Heart right ventricle (tissue), 16 donors: ENCODE measurements around the gene SLC22A7. TPM values are rescaled to one million over a fixed set of nuclear protein-coding genes. Genes with fewer than 3 reads are reported as not detected.

Experiments used
- ATAC-seq, 8 donors: fragments of 200-7000 bp; cut with Tn5 transposase; one replicate each; pipeline ENCODE4 v1.9.1; 2020; ENCODE audit warnings: mild to moderate bottlenecking in 8 of 8, moderate library complexity in 8 of 8, moderate number of reproducible peaks in 1 of 8
- DNase-seq, 2 donors: peaks; one replicate each; pipeline ENCODE4 v3.0.0-alpha.2; 2020
- H3K27ac ChIP-seq, 10 donors: fragments of 200-600 bp; sonication (generic) in 2 of 10; one replicate each; pipeline versions ENCODE4 v1.5.0 to v1.8.0; 2020 to 2022; ENCODE audit warnings: mild to moderate bottlenecking in 3 of 10
- H3K27me3 ChIP-seq, 7 donors: fragments of 200-600 bp; one replicate each; pipeline ENCODE4 v1.8.0; 2021 to 2022; ENCODE audit warnings: mild to moderate bottlenecking in 2 of 7
- H3K36me3 ChIP-seq, 9 donors: fragments of 200-600 bp; sonication (generic) in 1 of 9; one replicate each; pipeline versions ENCODE4 v1.5.0 to v1.8.0; 2020 to 2022; ENCODE audit warnings: mild to moderate bottlenecking in 2 of 9
- H3K4me1 ChIP-seq, 9 donors: fragments of 200-600 bp; sonication (generic) in 1 of 9; one replicate each; pipeline versions ENCODE4 v1.5.0 to v1.8.0; 2020 to 2022; ENCODE audit warnings: mild to moderate bottlenecking in 4 of 9
- H3K4me3 ChIP-seq, 10 donors: fragments of 200-600 bp; sonication (generic) in 2 of 10; one replicate each; pipeline versions ENCODE4 v1.5.0 to v1.8.0; 2020 to 2022; ENCODE audit warnings: mild to moderate bottlenecking in 7 of 10, moderate library complexity in 2 of 10
- H3K9me3 ChIP-seq, 11 donors: fragments of 200-600 bp in 10 of 11; sonication (generic) in 2 of 11; one replicate each; pipeline versions ENCODE4 v1.5.0 to v1.8.0; 2013 to 2022; ENCODE audit warnings: mild to moderate bottlenecking in 2 of 11, control low read depth in 1 of 11, moderate library complexity in 1 of 11
- WGBS, 2 donors: extraction: QIAGEN DNeasy Blood & Tissue Kit; methylation state at CpG; one replicate each; pipeline ENCODE4 v1.1.7; 2013; ENCODE audit warnings: inconsistent platforms in 1 of 2; 5-methylcytosine and 5-hydroxymethylcytosine counted together
- intact Hi-C, 10 donors: fragments of 100-400 bp; cut with DNase I; formaldehyde crosslinking; loops; one replicate each; pipeline versions ENCODE4 v1.11.1 to v1.14.2; 2022
- polyA plus RNA-seq, 2 donors: library from polyadenylated mRNA; stranded (reverse); fragments of 200-250 nt; gene quantifications; one replicate each; pipeline ENCODE4 v1.2.3, GENCODE V29; 2013
- total RNA-seq, 10 donors: library from RNA; stranded (reverse); fragmentation: NEBNext Ultra II Directional in 3 of 10; extraction: Animal tissue kit (Norgen Biotek cat#: 25700) in 3 of 10; gene quantifications; one replicate each; pipeline versions ENCODE4 v1.2.1 to v1.2.4, GENCODE V29; 2021 to 2023
- TF ChIP-seq, protein P1 (sequence below), 9 donors: fragments of 200-600 bp; sonication (generic) in 2 of 9; IDR thresholded peaks; one replicate each; pipeline versions ENCODE4 v1.5.0 to v1.8.0; 2021 to 2022; ENCODE audit warnings: antibody characterized with exemption in 9 of 9, mild to moderate bottlenecking in 5 of 9, moderate library complexity in 1 of 9
- donor health status: Arrhythmogenic right ventricular cardiomyopathy.
- donor health status: ischemic (EF 13 %, LVEDD 7.1; RV severe dilation, severe dysfunction).
- donor health status: healthy with polysubstance abuse.
- donor health status: DM: no; HTN: yes; CAD: no.
- donor health status: DM: no; HTN: no; CAD: no.
- donor health status: ischemic (EF 25% LVEDD 6.9; RV normal size, moderate dysfunction).
- donor health status: ischemic (EF 25% LVEDD 5.7; RV mildly dilated, moderate dysfunction).
- donor health status: healthy.
- donor health status: DM: yes; HTN: yes; CAD: no.
- donor health status: Ischemic cardiomyopathy.
- donor health status: ischemic (EF 35%, LVEDD 5.7; RV mildly dilated, moderate dysfunction).
- donor health status: nonischemic (EF 11% LVEDD 7.7; RV severe dilation, severe dysfunction).
- donor health status: DM: yes; HTN: yes; CAD: no.
- donor health status: PGD.
- donor health status: ischemic (EF 29% LVEDD 5.4; RV normal size, mild dysfunction).
- donor health status: nonischemic (EF 23%, LVEDD 6.1; RV moderate dilation, normal function).

Gene SLC22A7
- total and polyA plus RNA-seq, 12 donors, result 0.15 to 0.37 (median 0.22) TPM; not detected in 6

DNA sequence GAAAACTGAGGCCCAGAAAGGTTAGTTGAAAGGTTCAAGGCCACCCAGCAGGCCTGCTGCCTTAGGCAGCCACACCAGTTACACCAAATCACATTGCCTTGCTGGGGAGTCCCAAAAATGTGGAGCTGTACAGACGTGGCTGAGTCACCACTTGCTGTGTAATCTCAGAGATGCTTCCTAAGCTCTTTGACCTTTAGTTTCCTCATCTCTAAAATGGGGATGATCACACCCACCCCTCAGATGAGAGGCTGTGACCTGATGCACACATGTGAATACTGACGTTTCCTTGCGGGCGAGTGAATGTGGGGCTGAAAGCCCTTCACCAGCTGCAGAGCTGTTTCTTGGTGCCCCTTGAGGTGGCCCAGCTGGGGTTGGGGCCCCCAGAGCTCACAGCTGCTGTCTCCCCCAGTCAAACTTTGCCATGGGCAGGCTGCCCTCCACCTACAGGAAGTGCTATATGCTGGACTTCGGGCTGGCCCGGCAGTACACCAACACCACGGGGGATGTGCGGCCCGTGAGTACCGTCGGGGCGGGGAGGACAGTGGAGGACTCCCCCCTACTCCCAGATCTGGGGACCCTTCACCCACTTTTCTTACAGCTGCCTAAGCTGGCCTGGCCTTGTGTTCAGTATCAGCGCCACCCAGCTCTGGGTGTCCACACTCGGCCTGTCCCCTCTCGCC, 43.8 kb upstream of the SLC22A7 start:
- no peaks in the 10 kb centered on the region for H3K36me3 ChIP-seq
- DNase-seq, result no peak
- H3K27ac ChIP-seq, result no peak overlapping the region
- peaks cover 0 to 36% (median 23%) of the 10 kb centered on the region in 7 donors for H3K27me3 ChIP-seq
- intact Hi-C loops, result no loop called here
- no peak for ATAC-seq
- H3K4me3 ChIP-seq, result no peak overlapping the region
- TF ChIP-seq, protein P1, sequence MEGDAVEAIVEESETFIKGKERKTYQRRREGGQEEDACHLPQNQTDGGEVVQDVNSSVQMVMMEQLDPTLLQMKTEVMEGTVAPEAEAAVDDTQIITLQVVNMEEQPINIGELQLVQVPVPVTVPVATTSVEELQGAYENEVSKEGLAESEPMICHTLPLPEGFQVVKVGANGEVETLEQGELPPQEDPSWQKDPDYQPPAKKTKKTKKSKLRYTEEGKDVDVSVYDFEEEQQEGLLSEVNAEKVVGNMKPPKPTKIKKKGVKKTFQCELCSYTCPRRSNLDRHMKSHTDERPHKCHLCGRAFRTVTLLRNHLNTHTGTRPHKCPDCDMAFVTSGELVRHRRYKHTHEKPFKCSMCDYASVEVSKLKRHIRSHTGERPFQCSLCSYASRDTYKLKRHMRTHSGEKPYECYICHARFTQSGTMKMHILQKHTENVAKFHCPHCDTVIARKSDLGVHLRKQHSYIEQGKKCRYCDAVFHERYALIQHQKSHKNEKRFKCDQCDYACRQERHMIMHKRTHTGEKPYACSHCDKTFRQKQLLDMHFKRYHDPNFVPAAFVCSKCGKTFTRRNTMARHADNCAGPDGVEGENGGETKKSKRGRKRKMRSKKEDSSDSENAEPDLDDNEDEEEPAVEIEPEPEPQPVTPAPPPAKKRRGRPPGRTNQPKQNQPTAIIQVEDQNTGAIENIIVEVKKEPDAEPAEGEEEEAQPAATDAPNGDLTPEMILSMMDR (IDR thresholded peaks at IDR 0.05), result no peak
- H3K9me3 ChIP-seq, result no peaks in the 10 kb centered on the region
- no peaks in the 10 kb centered on the region for H3K4me1 ChIP-seq
- 86 to 91% methylated on average over 15 of the region's 15 CpGs for WGBS, 2 donors

DNA sequence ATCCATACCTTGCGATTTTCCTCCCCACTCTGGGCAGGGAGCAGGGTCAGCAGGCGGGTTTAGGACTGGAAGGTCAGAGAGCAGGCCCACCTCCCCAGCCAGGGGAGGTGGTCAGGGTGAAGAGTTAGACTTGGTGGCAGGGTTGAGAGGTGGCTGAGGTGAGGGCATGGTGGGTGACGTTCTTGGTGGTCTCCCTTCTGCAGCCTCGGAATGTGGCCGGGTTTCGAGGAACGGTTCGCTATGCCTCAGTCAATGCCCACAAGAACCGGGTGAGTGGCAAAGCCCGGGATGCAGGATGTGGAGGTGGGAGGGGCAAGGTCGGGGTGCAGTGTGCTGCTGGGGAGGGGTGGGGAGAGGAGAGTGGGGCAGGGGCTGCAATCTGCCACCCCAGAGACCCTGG, 43.2 kb upstream of the SLC22A7 start:
- intact Hi-C loops, result no loop called here
- TF ChIP-seq, protein P1 (IDR thresholded peaks at IDR 0.05), result no peak
- H3K27ac ChIP-seq, result no peak overlapping the region
- no peaks in the 10 kb centered on the region for H3K36me3 ChIP-seq
- peaks cover 0 to 33% (median 23%) of the 10 kb centered on the region in 7 donors for H3K27me3 ChIP-seq
- 79 to 85% methylated on average over 11 of the region's 11 CpGs for WGBS, 2 donors
- no peak for DNase-seq
- ATAC-seq, result no peak
- H3K9me3 ChIP-seq, result no peaks in the 10 kb centered on the region
- no peak overlapping the region for H3K4me3 ChIP-seq
- H3K4me1 ChIP-seq, result peaks cover 0 to 5% (median 0%) of the 10 kb centered on the region in 9 donors

DNA sequence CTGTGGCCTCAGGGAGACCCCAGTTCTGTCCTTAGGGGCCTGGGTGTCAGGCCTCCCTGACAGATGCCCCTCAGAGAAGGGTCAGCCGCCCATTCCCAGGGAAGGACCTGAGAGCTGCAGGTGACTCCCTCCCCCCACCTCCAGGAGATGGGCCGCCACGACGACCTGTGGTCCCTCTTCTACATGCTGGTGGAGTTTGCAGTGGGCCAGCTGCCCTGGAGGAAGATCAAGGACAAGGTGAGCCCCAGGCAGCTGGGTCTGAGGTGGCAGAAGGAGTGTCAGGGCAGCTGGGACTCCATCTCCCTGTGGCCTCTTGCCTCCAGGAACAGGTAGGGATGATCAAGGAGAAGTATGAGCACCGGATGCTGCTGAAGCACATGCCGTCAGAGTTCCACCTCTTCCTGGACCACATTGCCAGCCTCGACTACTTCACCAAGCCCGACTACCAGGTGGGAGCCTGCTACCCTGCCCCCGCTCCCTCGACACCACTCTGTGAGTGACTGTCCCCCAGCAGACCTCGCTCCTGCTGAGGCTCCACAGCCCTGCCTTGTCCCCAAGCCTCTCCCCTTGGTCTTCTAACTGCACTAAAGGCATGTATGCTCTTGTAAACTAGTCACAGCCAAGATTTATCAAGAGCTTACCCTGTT, 42.5 kb upstream of the SLC22A7 start:
- TF ChIP-seq, protein P1 (IDR thresholded peaks at IDR 0.05), result no peak
- H3K4me3 ChIP-seq, result no peak overlapping the region
- DNase-seq (no peak), ATAC-seq (no peak)
- H3K36me3 ChIP-seq, result no peaks in the 10 kb centered on the region
- 77 to 79% methylated on average over 11 of the region's 11 CpGs for WGBS, 2 donors
- H3K27ac ChIP-seq, result no peak overlapping the region
- H3K9me3 ChIP-seq, result no peaks in the 10 kb centered on the region
- H3K27me3 ChIP-seq, result peaks cover 0 to 29% (median 20%) of the 10 kb centered on the region in 7 donors
- H3K4me1 ChIP-seq, result peaks cover 0 to 9% (median 0%) of the 10 kb centered on the region in 9 donors
- intact Hi-C loops, result no loop called here

DNA sequence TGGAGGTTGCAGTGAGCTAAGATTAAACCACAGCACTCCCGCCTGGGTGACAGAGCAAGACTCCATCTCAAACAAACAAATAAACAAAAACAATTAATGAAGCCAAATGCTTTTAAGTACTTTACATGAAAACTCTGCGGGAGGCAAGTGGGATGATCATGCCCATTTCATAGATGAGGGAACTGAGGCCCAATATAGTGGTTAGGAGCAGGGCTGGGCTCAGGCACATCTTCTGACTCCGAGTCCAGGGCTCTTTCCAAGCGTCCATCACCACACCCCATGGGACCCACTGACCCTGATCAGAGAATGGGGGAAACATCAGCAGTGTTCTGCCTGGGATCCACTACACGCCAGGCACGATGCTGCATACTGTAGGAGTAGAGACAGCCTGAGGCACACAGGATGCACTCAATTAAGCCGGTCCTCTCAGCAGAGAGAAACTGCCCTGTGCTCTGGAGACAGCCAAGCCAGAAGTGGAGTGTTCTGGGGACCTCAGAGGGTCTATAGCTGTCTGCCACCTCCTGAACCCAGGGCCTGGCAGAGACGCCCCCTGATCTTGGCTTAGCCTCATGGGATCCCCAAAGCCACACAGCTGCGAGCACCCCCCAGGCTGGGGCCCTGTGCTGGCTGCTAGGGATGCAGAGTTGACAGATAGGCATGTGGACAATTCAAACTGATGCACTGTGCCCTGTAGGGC, 41.2 kb upstream of the SLC22A7 start:
- WGBS, 2 donors, result 85% methylated on average over 9 of the region's 9 CpGs
- ATAC-seq, result no peak
- no peak for DNase-seq

More for the DNA sequence above, 41.2 kb upstream of the SLC22A7 start:
- intact Hi-C loops, result no loop called here
- TF ChIP-seq, protein P1 (IDR thresholded peaks at IDR 0.05), result no peak
- H3K36me3 ChIP-seq, result no peaks in the 10 kb centered on the region
- H3K4me1 ChIP-seq, result peaks cover 0 to 9% (median 0%) of the 10 kb centered on the region in 9 donors
- H3K27me3 ChIP-seq, result peaks cover 0 to 16% (median 11%) of the 10 kb centered on the region in 7 donors
- H3K27ac ChIP-seq, result no peak overlapping the region
- no peak overlapping the region for H3K4me3 ChIP-seq
- no peaks in the 10 kb centered on the region for H3K9me3 ChIP-seq
